GM12801 (cell line): Measurements from ENCODE around the gene CCM2L.

Experiments used
- TF ChIP-seq, protein P1 (sequence below): IDR thresholded peaks from one replicate; pipeline ENCODE4 v1.5.1; 2011; ENCODE audit warnings: control low read depth; ENCODE audit not compliant: insufficient read length; ENCODE audit errors: extremely low read depth

Gene CCM2L

GRCh38 chr20:31996996-31997395 lies 13.2 kb upstream of the CCM2L start:
- TF ChIP-seq, protein P1, sequence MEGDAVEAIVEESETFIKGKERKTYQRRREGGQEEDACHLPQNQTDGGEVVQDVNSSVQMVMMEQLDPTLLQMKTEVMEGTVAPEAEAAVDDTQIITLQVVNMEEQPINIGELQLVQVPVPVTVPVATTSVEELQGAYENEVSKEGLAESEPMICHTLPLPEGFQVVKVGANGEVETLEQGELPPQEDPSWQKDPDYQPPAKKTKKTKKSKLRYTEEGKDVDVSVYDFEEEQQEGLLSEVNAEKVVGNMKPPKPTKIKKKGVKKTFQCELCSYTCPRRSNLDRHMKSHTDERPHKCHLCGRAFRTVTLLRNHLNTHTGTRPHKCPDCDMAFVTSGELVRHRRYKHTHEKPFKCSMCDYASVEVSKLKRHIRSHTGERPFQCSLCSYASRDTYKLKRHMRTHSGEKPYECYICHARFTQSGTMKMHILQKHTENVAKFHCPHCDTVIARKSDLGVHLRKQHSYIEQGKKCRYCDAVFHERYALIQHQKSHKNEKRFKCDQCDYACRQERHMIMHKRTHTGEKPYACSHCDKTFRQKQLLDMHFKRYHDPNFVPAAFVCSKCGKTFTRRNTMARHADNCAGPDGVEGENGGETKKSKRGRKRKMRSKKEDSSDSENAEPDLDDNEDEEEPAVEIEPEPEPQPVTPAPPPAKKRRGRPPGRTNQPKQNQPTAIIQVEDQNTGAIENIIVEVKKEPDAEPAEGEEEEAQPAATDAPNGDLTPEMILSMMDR: no peak

GRCh38 chr20:31998246-31998645 lies 12.0 kb upstream of the CCM2L start:
- TF ChIP-seq, protein P1: no peak

DNA sequence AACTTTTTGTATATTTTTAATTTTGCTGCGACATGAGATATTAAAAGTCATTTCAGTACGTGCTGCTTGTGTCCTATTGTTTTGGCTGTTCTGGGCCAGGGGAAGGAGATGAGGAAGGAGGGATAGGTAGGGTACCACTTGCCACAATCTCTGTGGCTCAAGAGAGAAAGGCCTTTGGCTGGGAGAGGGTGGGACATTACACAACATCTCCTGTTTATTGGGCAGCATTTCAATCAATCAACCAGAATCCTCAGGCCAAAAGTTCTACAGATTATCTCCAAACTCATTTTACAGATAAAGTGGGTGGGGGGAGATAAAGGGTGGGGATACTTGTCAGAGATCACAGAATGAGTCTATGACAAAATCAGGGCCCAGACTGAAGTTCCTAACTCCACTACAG lies 6.9 kb upstream of the CCM2L start:
- TF ChIP-seq, protein P1: no peak

- TF ChIP-seq, protein P1: no peak
Measured at GRCh38 chr20:32004963-32005362, 5.3 kb upstream of the CCM2L start.

GRCh38 chr20:32006053-32006452 lies 4.2 kb upstream of the CCM2L start:
- TF ChIP-seq, protein P1: no peak

DNA sequence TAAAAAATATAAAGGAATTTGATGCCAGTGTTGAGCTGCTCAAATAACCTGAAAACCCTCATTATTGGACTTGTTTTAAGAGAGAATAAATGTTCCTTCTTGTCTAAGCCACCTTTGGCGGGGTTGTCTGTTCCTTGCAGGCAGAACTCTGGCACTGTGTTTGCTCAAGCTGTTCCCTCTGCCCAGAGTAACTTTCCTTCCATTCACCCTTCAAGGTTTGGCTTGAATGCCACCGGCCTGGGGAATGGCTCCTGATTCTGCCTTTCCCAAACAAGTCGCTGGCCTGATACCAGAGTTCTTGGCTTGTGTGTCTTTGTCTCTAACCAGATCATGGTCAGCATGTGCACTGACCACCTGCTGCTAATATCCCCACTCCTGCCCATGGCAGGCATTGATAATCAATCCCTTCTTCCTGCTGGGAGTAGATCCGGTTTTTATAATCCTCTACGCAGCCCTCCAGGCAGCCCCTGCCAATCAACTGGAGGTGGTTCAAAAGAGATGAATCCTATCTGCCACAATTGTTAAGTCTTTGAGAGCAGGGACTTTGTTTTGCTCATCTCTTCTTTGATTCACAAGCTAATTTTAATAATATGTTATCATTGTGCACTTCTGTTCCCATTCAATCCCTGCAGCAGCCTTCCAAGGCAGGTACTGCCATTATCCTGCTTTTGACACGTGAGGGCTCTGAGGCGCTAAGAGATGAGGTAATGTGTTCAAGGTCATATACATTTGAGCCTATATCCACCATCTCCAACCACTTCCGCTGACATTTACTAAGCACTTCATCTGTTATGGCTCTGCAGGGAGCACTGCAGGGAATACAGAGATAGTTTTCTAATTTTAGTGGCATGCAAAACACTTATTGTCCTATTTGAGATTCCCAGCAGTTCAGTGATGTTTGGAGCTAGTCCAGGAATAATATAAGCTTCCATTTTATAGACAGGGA lies 3.1 kb upstream of the CCM2L start:
- TF ChIP-seq, protein P1: no peak

DNA sequence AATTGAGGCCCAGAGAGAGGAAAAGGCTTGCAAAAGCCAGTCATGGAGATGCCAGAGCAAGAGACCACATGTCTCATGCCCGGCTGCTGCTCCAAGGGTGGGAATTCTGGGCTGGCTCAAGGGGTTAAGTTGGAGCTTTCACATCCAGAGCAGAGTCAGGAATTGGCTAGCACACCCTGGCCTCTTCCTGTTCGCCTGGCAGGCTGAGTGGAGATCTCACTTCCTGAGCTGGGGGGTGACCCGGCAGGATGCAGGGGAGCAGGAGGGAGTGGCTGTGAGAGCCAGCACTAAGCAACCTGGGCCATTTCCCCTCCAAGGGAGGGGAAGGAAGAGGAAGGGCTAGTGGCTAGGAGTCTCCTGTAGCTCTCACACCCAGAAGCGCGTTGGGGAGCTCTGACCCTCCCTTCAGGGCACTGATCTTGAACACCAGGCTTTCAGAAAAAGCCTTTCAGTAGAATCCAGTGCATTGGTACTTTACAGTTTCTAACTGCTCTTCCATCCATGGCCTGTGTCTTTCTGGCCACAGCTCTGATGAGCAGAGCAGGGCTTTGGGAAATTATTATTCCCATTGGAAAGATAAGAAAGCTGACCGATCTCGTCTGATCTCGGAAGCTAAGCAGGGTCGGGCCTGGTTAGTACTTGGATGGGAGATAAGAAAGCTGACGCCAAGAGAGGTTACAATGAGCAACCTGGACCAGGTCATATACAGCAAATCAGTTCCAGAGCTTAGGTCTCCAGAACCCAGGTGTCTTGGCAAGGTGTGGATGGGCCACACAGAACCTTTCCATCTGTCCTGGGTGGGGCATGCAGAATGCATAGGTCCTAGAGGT lies 2.2 kb upstream of the CCM2L start:
- TF ChIP-seq, protein P1: no peak
